Naive B cell (primary cell): ENCODE data around the gene CYYR1. TPM values are rescaled to one million over a fixed set of nuclear protein-coding genes. Genes with fewer than 3 reads are reported as not detected.

Source experiments
- ATAC-seq, 2 donors: fragments of 150-1000 bp; cut with Tn5 transposase; 2 replicates each; pipeline ENCODE4 v1.10.0; 2021; ENCODE audit warnings: low read depth in 2 of 2, mild to moderate bottlenecking in 2 of 2, moderate library complexity in 2 of 2
- DNase-seq: peaks from one replicate; pipeline ENCODE4 v3.0.0; 2022
- H3K27ac Mint-ChIP-seq, 6 donors: one replicate each; pipeline ENCODE4 v1.8.0; 2020 to 2022; ENCODE audit warnings: mild to moderate bottlenecking in 6 of 6, mixed read lengths in 6 of 6, moderate library complexity in 5 of 6, inconsistent platforms in 2 of 6
- H3K27me3 Mint-ChIP-seq, 3 donors: one replicate each; pipeline ENCODE4 v1.8.0; 2021 to 2022; ENCODE audit warnings: mixed read lengths in 3 of 3, mild to moderate bottlenecking in 1 of 3
- H3K36me3 Mint-ChIP-seq, 2 donors: one replicate each; pipeline ENCODE4 v1.8.0; 2020 to 2022; ENCODE audit warnings: mixed read lengths in 2 of 2, inconsistent platforms in 1 of 2, mild to moderate bottlenecking in 1 of 2
- H3K4me1 Mint-ChIP-seq, 3 donors: one replicate each; pipeline ENCODE4 v1.8.0; 2020 to 2022; ENCODE audit warnings: mixed read lengths in 3 of 3, inconsistent platforms in 1 of 3, mild to moderate bottlenecking in 1 of 3, moderate library complexity in 1 of 3
- H3K4me3 Mint-ChIP-seq, 8 donors: one replicate each; pipeline ENCODE4 v1.8.0; 2020 to 2022; ENCODE audit warnings: mild to moderate bottlenecking in 8 of 8, mixed read lengths in 8 of 8, moderate library complexity in 8 of 8, inconsistent platforms in 2 of 8
- H3K9me3 Mint-ChIP-seq, 7 donors: one replicate each; pipeline ENCODE4 v1.8.0; 2020 to 2022; ENCODE audit warnings: mixed read lengths in 7 of 7, mild to moderate bottlenecking in 5 of 7, inconsistent platforms in 2 of 7, moderate library complexity in 1 of 7
- polyA plus RNA-seq, 6 donors: library from polyadenylated mRNA; unstranded; fragments of 300-500 nt; fragmentation: Illumina TruSeq; gene quantifications; one replicate each; pipeline ENCODE4 v1.2.3, GENCODE V29; 2021; ENCODE audit warnings: low read depth in 6 of 6

The CYYR1 gene
- polyA plus RNA-seq, 6 donors from 2014 or later, result not detected

DNA sequence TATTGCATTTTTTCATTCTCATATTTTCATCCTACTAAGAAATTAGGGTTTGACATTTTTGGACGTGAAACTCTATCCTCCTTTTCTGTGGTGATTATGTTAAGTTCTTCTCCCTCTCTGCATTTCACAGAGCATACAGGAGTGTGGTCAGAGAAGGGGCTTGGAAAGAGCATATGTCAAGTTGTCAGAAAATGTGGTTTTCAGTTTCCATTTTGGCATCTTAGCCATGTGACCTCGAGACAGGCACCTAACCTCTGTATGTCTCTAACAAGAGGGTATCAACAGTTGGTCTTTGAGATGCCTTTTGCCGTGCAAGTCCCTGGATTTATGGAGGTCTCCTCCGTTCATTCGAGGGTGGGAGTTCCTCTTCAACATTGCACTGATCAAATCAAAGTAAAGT, 140.7 kb downstream of the CYYR1 start:
- Mint-ChIP-seq H3K27ac (no peak overlapping the region), H3K27me3 (no peaks in the 10 kb centered on the region), H3K36me3 (no peaks in the 10 kb centered on the region), H3K4me1 (no peaks in the 10 kb centered on the region), H3K9me3 (peaks cover 0 to 6% (median 0%) of the 10 kb centered on the region in 7 donors), H3K4me3 (no peak overlapping the region)
- no peak for ATAC-seq
- no peak for DNase-seq

- Mint-ChIP-seq H3K4me1 (no peaks in the 10 kb centered on the region), H3K4me3 (no peak overlapping the region), H3K36me3 (no peaks in the 10 kb centered on the region), H3K9me3 (peaks cover 0 to 7% (median 2%) of the 10 kb centered on the region in 7 donors), H3K27ac (no peak overlapping the region), H3K27me3 (no peaks in the 10 kb centered on the region)
- DNase-seq (no peak), ATAC-seq (no peak)
Measured at GRCh38 chr21:26425576-26425975, 147.5 kb downstream of the CYYR1 start.

DNA sequence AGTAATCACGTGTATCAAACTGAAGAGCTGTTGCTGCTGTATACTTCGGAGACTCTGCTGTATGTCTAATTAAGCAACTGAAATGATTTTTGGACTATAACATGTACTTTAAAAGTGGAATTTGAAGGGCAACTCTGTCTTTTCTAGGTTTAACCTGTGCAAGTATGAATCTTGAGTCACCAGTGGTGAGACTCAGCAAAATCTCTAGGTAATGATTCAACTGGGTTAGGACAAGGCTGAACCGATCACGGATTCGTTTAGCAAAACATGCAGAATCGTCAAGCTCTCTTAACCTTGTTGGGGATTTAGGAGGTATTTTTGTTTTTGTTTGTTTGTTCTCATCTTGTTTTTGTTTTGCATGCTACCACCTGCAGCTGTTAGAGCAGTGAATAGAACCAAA, 149.6 kb downstream of the CYYR1 start:
- ATAC-seq, result no peak
- H3K4me3 Mint-ChIP-seq, result no peak overlapping the region
- no peak overlapping the region for H3K27ac Mint-ChIP-seq
- no peak for DNase-seq
- H3K9me3 Mint-ChIP-seq, result peaks cover 0 to 10% (median 5%) of the 10 kb centered on the region in 7 donors
- no peaks in the 10 kb centered on the region for H3K27me3 Mint-ChIP-seq
- H3K4me1 Mint-ChIP-seq, result no peaks in the 10 kb centered on the region
- no peaks in the 10 kb centered on the region for H3K36me3 Mint-ChIP-seq

DNA sequence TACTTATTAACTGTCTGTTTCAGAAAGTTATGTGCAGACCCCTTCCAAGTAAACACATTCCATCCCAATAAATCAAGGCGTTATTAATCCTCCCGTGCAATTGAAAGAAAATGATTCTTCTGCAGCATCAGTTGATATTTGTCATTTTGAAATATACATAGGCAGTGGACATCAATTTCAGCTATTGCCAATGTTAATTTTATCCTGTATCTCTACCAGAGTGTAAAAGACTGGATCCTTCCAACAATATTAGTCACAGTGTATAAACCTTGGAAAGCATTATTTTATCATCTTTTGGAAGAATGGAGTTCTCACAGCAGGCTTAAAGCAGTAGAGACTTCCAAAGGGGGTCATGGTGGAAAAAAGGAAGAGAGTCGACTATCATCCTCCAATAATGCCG, 150.4 kb downstream of the CYYR1 start:
- ATAC-seq (no peak), DNase-seq (no peak)
- H3K4me1 Mint-ChIP-seq, result no peaks in the 10 kb centered on the region
- H3K27me3 Mint-ChIP-seq, result no peaks in the 10 kb centered on the region
- no peak overlapping the region for H3K4me3 Mint-ChIP-seq
- peaks cover 0 to 10% (median 3%) of the 10 kb centered on the region in 7 donors for H3K9me3 Mint-ChIP-seq
- no peaks in the 10 kb centered on the region for H3K36me3 Mint-ChIP-seq
- H3K27ac Mint-ChIP-seq, result no peak overlapping the region

DNA sequence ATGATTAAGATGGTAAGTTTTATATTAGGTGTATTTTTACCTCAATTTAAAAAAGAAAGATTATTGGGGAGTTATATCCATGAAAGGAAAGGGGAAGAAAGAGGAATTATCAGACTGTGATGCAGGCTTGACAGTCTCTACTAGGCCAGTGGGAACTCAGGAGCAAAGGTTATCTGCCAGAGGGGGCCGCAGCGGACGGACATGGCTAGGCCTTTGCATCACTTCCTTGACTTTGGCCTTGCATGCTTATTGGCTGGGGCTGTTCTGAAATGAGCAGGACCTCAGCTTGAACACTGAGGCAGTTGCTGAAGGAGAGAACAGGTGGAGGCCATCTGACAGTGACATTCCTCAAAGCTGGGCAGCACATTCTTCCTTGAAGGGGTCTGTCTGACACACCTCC, 150.9 kb downstream of the CYYR1 start:
- DNase-seq, result no peak
- Mint-ChIP-seq H3K27me3 (no peaks in the 10 kb centered on the region), H3K4me3 (no peak overlapping the region), H3K27ac (no peak overlapping the region), H3K4me1 (no peaks in the 10 kb centered on the region), H3K9me3 (peaks cover 0 to 10% (median 3%) of the 10 kb centered on the region in 7 donors), H3K36me3 (no peaks in the 10 kb centered on the region)
- ATAC-seq, result no peak

GRCh38 chr21:26421724-26422123, 151.4 kb downstream of the CYYR1 start:
- no peak overlapping the region for H3K4me3 Mint-ChIP-seq

More at GRCh38 chr21:26421724-26422123, 151.4 kb downstream of the CYYR1 start:
- Mint-ChIP-seq H3K27me3 (no peaks in the 10 kb centered on the region), H3K27ac (no peak overlapping the region), H3K36me3 (no peaks in the 10 kb centered on the region), H3K4me1 (no peaks in the 10 kb centered on the region), H3K9me3 (peaks cover 0 to 10% (median 3%) of the 10 kb centered on the region in 7 donors)
- no peak for ATAC-seq
- DNase-seq, result no peak
